Caco-2 (cell line): ENCODE results near the gene KBTBD13. TPM values are rescaled to one million over a fixed set of nuclear protein-coding genes. Genes with fewer than 3 reads are reported as not detected.
"Not testable (repeated sequence)": the region's sequence is repeated elsewhere in the genome, so short reads cannot be mapped to it uniquely, and the experiment has no call there.

ENCODE experiments used
- BruUV-seq: library from RNA; stranded (reverse); fragments of 400-500 nt; replicated peaks from 2 replicates; lab custom pipeline; 2021; lab: Mats Ljungman, UMichigan
- CTCF ChIA-PET: fragments of 300-600 bp; sonication (Branson Sonifier 250); formaldehyde crosslinking; loops from one replicate; lab custom pipeline; 2022; ENCODE audit warnings: antibody characterized with exemption; lab: Charles Lee
- POLR2A ChIA-PET: fragments of 300-600 bp; sonication (Branson Sonifier 250); formaldehyde crosslinking; loops from one replicate; lab custom pipeline; 2022; ENCODE audit warnings: antibody characterized with exemption; lab: Charles Lee
- DNase-seq, 2 experiments: peaks; one replicate each; pipeline versions ENCODE4 v3.0.0 to v3.0.0-alpha.2; 2020 to 2022
- H3K27me3 ChIP-seq: replicated peaks from 2 replicates; pipeline ENCODE4 v1.6.0; 2011; ENCODE audit warnings: low read length; ENCODE audit not compliant: control insufficient read depth, insufficient read depth
- H3K36me3 ChIP-seq: 2 replicates; pipeline ENCODE4 v1.5.1; 2011; ENCODE audit warnings: low read length; ENCODE audit not compliant: control insufficient read depth, insufficient read depth
- H3K4me1 ChIP-seq: fragments of 250-450 bp; sonication (Bioruptor Pico); 2 replicates; pipeline ENCODE4 v1.5.1; 2020; ENCODE audit warnings: mild to moderate bottlenecking
- H3K4me3 ChIP-seq: 2 replicates; pipeline ENCODE4 v1.5.1; 2011; ENCODE audit warnings: low read depth, mild to moderate bottlenecking, control low read depth, low read length
- H3K9me3 ChIP-seq: fragments of 250-450 bp; sonication (Bioruptor Pico); 2 replicates; pipeline ENCODE4 v1.5.1; 2020; ENCODE audit warnings: mild to moderate bottlenecking, moderate library complexity
- H3K27ac Mint-ChIP-seq: one replicate; pipeline ENCODE4 v1.8.0; 2022; ENCODE audit warnings: mixed read lengths; ENCODE audit not compliant: unreplicated experiment
- H3K27me3 Mint-ChIP-seq: one replicate; pipeline ENCODE4 v1.8.0; 2022; ENCODE audit warnings: mixed read lengths; ENCODE audit not compliant: insufficient read depth, unreplicated experiment
- H3K36me3 Mint-ChIP-seq: one replicate; pipeline ENCODE4 v1.8.0; 2022; ENCODE audit warnings: mild to moderate bottlenecking, mixed read lengths; ENCODE audit not compliant: insufficient read depth, unreplicated experiment
- H3K4me1 Mint-ChIP-seq: one replicate; pipeline ENCODE4 v1.8.0; 2022; ENCODE audit warnings: low read depth, mixed read lengths; ENCODE audit not compliant: unreplicated experiment
- H3K4me3 Mint-ChIP-seq: one replicate; pipeline ENCODE4 v1.8.0; 2022; ENCODE audit warnings: mild to moderate bottlenecking, moderate library complexity, mixed read lengths; ENCODE audit not compliant: unreplicated experiment
- H3K9me3 Mint-ChIP-seq: one replicate; pipeline ENCODE4 v1.8.0; 2022; ENCODE audit warnings: mixed read lengths; ENCODE audit not compliant: unreplicated experiment
- CTCF ChIP-seq, 2 experiments: fragments of 200-600 bp in 1 of 2; IDR thresholded peaks; 1 replicate in 1 of 2; 2 replicates in 1 of 2; pipeline versions ENCODE4 v1.5.1 to v1.8.0; 2011 to 2022; ENCODE audit warnings: antibody characterized with exemption in 1 of 2, control low read depth in 1 of 2, inconsistent platforms in 1 of 2, low read depth in 1 of 2, low read length in 1 of 2, mild to moderate bottlenecking in 1 of 2, moderate library complexity in 1 of 2; ENCODE audit not compliant: insufficient read depth in 1 of 2, severe bottlenecking in 1 of 2, unreplicated experiment in 1 of 2
- intact Hi-C: fragments of 100-400 bp; cut with micrococcal nuclease; formaldehyde crosslinking; loops from one replicate; pipeline ENCODE4 v1.10.0; 2022; ENCODE audit not compliant: unreplicated experiment
- total RNA-seq: library from RNA; stranded (reverse); gene quantifications from 2 replicates; pipeline ENCODE4 v1.2.3, GENCODE V29; 2022

Gene KBTBD13
- total RNA-seq, 1 experiment from 2014 or later: not detected

- no peaks in the 10 kb centered on the region for H3K9me3 Mint-ChIP-seq
- DNase-seq: no peak
- ChIA-PET POLR2A (no interaction called here), CTCF (no interaction called here)
- intact Hi-C loops: no loop called here
- BruUV-seq: no TSS peak
- peaks cover 7% of the 10 kb centered on the region for H3K36me3 Mint-ChIP-seq
- Histone ChIP-seq H3K36me3 (no peaks in the 10 kb centered on the region), H3K27me3 (no peaks in the 10 kb centered on the region), H3K4me3 (no peak overlapping the region), H3K4me1 (peaks cover 61% of the 10 kb centered on the region), H3K9me3 (no peaks in the 10 kb centered on the region)
- H3K27ac Mint-ChIP-seq: peak overlapping the region; percentile 36
- peaks cover 32% of the 10 kb centered on the region for H3K4me1 Mint-ChIP-seq
- no peaks in the 10 kb centered on the region for H3K27me3 Mint-ChIP-seq
- no peak for TF ChIP-seq CTCF (IDR thresholded peaks at IDR 0.05; ENCODE audit: insufficient read depth in 1 of 2, low read depth in 1 of 2, low read length in 1 of 2, severe bottlenecking in 1 of 2, unreplicated experiment in 1 of 2)
- H3K4me3 Mint-ChIP-seq: no peak overlapping the region
Observed at GRCh38 chr15:65040461-65040860, 36.1 kb upstream of the KBTBD13 start.

GRCh38 chr15:65041787-65042186 lies 34.8 kb upstream of the KBTBD13 start:
- no peaks in the 10 kb centered on the region for H3K27me3 ChIP-seq
- H3K27me3 Mint-ChIP-seq: no peaks in the 10 kb centered on the region
- H3K36me3 ChIP-seq: no peaks in the 10 kb centered on the region
- H3K4me1 ChIP-seq: peaks cover 73% of the 10 kb centered on the region
- H3K27ac Mint-ChIP-seq: peak overlapping the region; percentile 70
- no peaks in the 10 kb centered on the region for H3K9me3 Mint-ChIP-seq
- ChIA-PET POLR2A (interaction anchor here (0.6 kb wide), 1 partner anchor 123 kb away, joined by 5 read pairs; no protein-coding TSS in a partner anchor), CTCF (interaction anchor here (3.9 kb wide), 1 partner anchor 8 kb away, joined by 41 read pairs; no protein-coding TSS in a partner anchor)
- intact Hi-C loops: no loop called here
- DNase-seq: no peak
- H3K4me3 ChIP-seq: no peak overlapping the region
- H3K4me1 Mint-ChIP-seq: peaks cover 34% of the 10 kb centered on the region
- H3K36me3 Mint-ChIP-seq: peaks cover 7% of the 10 kb centered on the region
- no peaks in the 10 kb centered on the region for H3K9me3 ChIP-seq
- no peak overlapping the region for H3K4me3 Mint-ChIP-seq
- no peak for TF ChIP-seq CTCF (IDR thresholded peaks at IDR 0.05; ENCODE audit: insufficient read depth in 1 of 2, low read depth in 1 of 2, low read length in 1 of 2, severe bottlenecking in 1 of 2, unreplicated experiment in 1 of 2)
- no TSS peak for BruUV-seq

GRCh38 chr15:65042776-65043327 lies 33.7 kb upstream of the KBTBD13 start:
- H3K27ac Mint-ChIP-seq: peak overlapping the region; percentile 70
- peak overlapping the region; percentile 2 for H3K4me3 Mint-ChIP-seq
- intact Hi-C loops: no loop called here
- Histone ChIP-seq H3K4me3 (no peak overlapping the region), H3K36me3 (no peaks in the 10 kb centered on the region), H3K9me3 (no peaks in the 10 kb centered on the region), H3K27me3 (no peaks in the 10 kb centered on the region), H3K4me1 (peaks cover 66% of the 10 kb centered on the region)
- no peaks in the 10 kb centered on the region for H3K9me3 Mint-ChIP-seq
- H3K27me3 Mint-ChIP-seq: no peaks in the 10 kb centered on the region
- no peak for TF ChIP-seq CTCF (IDR thresholded peaks at IDR 0.05; ENCODE audit: insufficient read depth in 1 of 2, low read depth in 1 of 2, low read length in 1 of 2, severe bottlenecking in 1 of 2, unreplicated experiment in 1 of 2)
- peaks cover 40% of the 10 kb centered on the region for H3K4me1 Mint-ChIP-seq
- no TSS peak for BruUV-seq
- DNase-seq: peak; percentile 40 to 49
- peaks cover 7% of the 10 kb centered on the region for H3K36me3 Mint-ChIP-seq
- CTCF ChIA-PET: interaction anchor here (0.9 to 3.9 kb wide), 5 partner anchors 9 to 59 kb away, joined by 3 to 41 read pairs (median 6); no protein-coding TSS in a partner anchor
- POLR2A ChIA-PET: interaction anchor here (0.6 to 1.1 kb wide), 2 partner anchors 9 to 47 kb away, joined by 3 read pairs; no protein-coding TSS in a partner anchor

GRCh38 chr15:65044218-65044617 lies 32.3 kb upstream of the KBTBD13 start:
- peak overlapping the region; percentile 61 for H3K4me3 Mint-ChIP-seq

More at GRCh38 chr15:65044218-65044617, 32.3 kb upstream of the KBTBD13 start:
- POLR2A ChIA-PET: interaction anchor here (1.7 kb wide), 1 partner anchor 45 kb away, joined by 9 read pairs; no protein-coding TSS in a partner anchor
- TSS peak; percentile 47 for BruUV-seq
- H3K36me3 Mint-ChIP-seq, H3K36me3 ChIP-seq, H3K9me3 ChIP-seq, H3K4me3 ChIP-seq, H3K27me3 Mint-ChIP-seq, H3K9me3 Mint-ChIP-seq, intact Hi-C loops, H3K27me3 ChIP-seq: not testable (repeated sequence)
- DNase-seq: peak; percentile 65 to 82
- CTCF ChIA-PET: interaction anchor here (0.6 to 3.9 kb wide), 8 partner anchors 10 to 324 kb away, joined by 3 to 41 read pairs (median 6); no protein-coding TSS in a partner anchor
- Mint-ChIP-seq H3K4me1 (peaks cover 40% of the 10 kb centered on the region), H3K27ac (peak overlapping the region; percentile 70)
- peaks cover 61% of the 10 kb centered on the region for H3K4me1 ChIP-seq
